HL-60 (cell line): Measurements from ENCODE around the gene CPED1.

Experiments
- GABPA ChIP-seq: IDR thresholded peaks from 2 replicates; pipeline ENCODE4 v1.6.1; 2012; ENCODE audit warnings: low read depth
- POLR2AphosphoS5 ChIP-seq: IDR thresholded peaks from 2 replicates; pipeline ENCODE4 v1.6.1; 2012; ENCODE audit warnings: low read depth
- TF ChIP-seq, protein P1 (sequence below): IDR thresholded peaks from one replicate; pipeline ENCODE4 v1.5.1; 2011; ENCODE audit warnings: low read length, control low read depth, inconsistent platforms; ENCODE audit not compliant: insufficient read depth
- TF ChIP-seq, protein P2 (sequence below): IDR thresholded peaks from 2 replicates; pipeline ENCODE4 v1.6.1; 2012; ENCODE audit warnings: low read depth; ENCODE audit not compliant: insufficient replicate concordance

DNA sequence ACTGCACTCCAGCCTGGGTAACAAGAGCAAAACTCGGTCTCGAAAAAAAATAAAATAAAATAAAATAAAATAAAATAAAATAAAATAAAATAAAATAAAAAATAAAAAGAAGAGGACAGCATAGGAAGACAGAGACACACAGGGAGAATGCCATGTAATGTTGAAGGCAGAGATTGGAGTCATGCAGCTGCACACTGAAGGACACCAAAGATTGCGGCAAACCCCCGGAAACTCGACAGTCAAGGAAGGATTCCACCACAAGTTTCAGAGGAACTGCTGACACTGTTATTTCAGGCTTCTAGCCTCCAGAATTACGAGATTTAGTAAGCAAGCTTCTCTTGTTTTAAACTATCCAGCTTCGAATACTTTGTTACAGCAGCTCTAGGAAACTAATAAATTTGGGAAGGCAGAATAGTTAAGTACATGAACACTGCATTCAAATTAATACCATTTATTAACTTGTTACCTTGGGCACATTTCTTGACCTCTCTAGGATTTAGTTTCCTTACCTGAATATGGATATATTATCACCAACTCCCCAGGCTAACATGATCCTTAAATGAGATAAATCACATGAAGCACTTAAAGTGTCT is 9.5 kb downstream of the CPED1 start:
- TF ChIP-seq, protein P1, sequence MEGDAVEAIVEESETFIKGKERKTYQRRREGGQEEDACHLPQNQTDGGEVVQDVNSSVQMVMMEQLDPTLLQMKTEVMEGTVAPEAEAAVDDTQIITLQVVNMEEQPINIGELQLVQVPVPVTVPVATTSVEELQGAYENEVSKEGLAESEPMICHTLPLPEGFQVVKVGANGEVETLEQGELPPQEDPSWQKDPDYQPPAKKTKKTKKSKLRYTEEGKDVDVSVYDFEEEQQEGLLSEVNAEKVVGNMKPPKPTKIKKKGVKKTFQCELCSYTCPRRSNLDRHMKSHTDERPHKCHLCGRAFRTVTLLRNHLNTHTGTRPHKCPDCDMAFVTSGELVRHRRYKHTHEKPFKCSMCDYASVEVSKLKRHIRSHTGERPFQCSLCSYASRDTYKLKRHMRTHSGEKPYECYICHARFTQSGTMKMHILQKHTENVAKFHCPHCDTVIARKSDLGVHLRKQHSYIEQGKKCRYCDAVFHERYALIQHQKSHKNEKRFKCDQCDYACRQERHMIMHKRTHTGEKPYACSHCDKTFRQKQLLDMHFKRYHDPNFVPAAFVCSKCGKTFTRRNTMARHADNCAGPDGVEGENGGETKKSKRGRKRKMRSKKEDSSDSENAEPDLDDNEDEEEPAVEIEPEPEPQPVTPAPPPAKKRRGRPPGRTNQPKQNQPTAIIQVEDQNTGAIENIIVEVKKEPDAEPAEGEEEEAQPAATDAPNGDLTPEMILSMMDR, result no peak
- TF ChIP-seq, protein P2, sequence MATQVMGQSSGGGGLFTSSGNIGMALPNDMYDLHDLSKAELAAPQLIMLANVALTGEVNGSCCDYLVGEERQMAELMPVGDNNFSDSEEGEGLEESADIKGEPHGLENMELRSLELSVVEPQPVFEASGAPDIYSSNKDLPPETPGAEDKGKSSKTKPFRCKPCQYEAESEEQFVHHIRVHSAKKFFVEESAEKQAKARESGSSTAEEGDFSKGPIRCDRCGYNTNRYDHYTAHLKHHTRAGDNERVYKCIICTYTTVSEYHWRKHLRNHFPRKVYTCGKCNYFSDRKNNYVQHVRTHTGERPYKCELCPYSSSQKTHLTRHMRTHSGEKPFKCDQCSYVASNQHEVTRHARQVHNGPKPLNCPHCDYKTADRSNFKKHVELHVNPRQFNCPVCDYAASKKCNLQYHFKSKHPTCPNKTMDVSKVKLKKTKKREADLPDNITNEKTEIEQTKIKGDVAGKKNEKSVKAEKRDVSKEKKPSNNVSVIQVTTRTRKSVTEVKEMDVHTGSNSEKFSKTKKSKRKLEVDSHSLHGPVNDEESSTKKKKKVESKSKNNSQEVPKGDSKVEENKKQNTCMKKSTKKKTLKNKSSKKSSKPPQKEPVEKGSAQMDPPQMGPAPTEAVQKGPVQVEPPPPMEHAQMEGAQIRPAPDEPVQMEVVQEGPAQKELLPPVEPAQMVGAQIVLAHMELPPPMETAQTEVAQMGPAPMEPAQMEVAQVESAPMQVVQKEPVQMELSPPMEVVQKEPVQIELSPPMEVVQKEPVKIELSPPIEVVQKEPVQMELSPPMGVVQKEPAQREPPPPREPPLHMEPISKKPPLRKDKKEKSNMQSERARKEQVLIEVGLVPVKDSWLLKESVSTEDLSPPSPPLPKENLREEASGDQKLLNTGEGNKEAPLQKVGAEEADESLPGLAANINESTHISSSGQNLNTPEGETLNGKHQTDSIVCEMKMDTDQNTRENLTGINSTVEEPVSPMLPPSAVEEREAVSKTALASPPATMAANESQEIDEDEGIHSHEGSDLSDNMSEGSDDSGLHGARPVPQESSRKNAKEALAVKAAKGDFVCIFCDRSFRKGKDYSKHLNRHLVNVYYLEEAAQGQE, result no peak
- no peak; the same call in 1 of the 2 replicates for TF ChIP-seq GABPA
- TF ChIP-seq POLR2AphosphoS5, result peak; percentile 62
